PC-9 (cell line): Measurements from ENCODE around the gene SLC12A6.

ENCODE experiments used
- EZH2 ChIP-seq: fragments of 200-600 bp; sonication (generic); IDR thresholded peaks from 2 replicates; pipeline ENCODE4 v1.8.0; 2017; ENCODE audit warnings: antibody characterized with exemption, low read depth
- TF ChIP-seq, protein P1 (sequence below): fragments of 200-600 bp; sonication (generic); conservative IDR thresholded peaks from 2 replicates; pipeline ENCODE4 v1.6.1; 2017; ENCODE audit warnings: mixed run types, antibody characterized with exemption, mild to moderate bottlenecking, moderate library complexity

DNA sequence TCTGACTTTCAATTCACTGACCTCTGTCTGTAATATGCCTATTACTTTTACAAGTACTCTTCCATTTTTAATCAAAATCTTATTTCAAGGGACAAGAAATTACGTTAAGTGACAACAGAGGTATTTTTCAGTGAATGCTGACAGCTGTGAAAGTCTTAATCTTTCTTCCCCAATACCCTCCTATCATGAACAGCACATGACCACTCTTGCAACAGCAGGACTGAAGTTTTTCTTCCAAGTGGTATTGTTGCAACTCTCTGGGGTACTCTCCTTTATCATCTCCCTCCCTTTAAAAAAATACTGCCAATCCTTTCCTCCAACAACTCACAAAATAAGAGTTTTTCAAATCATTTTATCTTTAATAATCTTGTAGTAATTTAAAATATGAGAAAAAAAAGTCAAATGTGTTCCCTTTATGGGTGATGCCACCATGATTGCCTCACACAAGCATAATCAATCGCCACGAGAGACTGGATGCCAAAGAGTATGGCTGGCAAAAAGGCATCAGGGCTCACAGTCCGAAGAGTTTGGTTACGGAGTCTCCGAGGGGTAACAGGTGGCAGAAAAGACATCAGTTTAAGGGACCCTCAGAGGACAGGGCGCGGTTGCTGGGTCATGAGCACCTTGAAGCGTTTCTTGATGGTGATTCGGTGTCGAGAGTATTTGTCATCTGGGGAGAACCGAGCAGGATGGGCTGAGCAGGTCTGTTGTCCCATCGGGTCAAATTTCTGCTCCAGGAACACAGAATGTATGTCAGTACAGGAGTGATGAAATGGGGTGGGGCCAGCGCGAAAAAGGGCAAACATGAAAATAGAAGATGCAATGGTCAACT is 4.0 kb upstream of the SLC12A6 start:
- TF ChIP-seq, protein P1, sequence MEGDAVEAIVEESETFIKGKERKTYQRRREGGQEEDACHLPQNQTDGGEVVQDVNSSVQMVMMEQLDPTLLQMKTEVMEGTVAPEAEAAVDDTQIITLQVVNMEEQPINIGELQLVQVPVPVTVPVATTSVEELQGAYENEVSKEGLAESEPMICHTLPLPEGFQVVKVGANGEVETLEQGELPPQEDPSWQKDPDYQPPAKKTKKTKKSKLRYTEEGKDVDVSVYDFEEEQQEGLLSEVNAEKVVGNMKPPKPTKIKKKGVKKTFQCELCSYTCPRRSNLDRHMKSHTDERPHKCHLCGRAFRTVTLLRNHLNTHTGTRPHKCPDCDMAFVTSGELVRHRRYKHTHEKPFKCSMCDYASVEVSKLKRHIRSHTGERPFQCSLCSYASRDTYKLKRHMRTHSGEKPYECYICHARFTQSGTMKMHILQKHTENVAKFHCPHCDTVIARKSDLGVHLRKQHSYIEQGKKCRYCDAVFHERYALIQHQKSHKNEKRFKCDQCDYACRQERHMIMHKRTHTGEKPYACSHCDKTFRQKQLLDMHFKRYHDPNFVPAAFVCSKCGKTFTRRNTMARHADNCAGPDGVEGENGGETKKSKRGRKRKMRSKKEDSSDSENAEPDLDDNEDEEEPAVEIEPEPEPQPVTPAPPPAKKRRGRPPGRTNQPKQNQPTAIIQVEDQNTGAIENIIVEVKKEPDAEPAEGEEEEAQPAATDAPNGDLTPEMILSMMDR = no peak
- TF ChIP-seq EZH2 = no peak
